CD4-positive, alpha-beta T cell treated with Interferon alpha-2 for 1 hour (primary cell): ENCODE data around the gene CORO1C.

Source experiments
- DNase-seq, 2 donors: peaks; one replicate each; pipeline ENCODE4 v3.0.0-alpha.2; 2020 to 2022

Gene CORO1C

DNA sequence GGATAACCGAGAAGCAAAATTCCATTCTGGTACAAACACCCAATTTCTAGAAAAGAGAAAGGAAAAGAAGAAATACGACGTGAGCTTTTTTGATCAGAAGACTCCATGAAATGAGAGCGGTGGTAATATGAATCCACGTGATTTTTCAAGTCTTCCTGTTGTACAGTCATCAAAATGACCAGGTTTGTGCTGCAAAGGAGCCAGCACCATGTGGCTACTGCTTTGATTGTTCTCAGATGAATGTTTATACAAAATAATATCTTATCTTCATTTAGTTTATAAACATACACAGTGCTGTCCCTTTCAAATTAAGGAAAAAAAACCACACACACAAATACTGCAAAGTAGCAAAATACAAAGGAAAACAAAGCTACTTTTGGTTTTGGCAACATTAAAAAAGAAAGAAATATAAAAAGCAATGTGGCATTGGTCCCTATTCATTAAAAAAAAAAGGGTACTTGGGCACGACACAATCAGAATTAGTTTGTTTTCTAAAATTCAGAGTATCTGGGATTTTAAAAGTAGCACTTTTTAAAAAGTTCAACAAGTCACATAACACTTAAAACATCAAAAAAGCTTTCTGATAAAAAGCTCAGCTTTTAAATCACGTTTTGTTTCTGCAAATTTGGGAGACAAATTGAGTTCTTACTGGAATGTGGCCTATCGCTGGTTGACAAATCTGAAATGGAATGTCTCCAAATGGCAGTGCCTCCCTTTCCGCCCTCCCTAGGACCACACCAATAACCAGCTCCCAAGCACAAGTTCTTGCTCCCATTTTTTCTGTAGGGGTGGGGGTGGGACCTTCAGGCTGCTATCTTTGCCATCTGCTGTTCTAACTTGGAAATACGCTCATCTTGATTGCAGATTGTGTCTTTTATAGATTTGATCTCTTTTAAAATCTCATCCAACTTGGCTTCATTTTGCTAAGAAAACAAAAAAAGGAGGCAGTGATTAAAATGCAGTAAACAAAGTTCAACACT is 84.4 kb downstream of the CORO1C start:
- peak in 1 of 2 donors; percentile 36 for DNase-seq

DNA sequence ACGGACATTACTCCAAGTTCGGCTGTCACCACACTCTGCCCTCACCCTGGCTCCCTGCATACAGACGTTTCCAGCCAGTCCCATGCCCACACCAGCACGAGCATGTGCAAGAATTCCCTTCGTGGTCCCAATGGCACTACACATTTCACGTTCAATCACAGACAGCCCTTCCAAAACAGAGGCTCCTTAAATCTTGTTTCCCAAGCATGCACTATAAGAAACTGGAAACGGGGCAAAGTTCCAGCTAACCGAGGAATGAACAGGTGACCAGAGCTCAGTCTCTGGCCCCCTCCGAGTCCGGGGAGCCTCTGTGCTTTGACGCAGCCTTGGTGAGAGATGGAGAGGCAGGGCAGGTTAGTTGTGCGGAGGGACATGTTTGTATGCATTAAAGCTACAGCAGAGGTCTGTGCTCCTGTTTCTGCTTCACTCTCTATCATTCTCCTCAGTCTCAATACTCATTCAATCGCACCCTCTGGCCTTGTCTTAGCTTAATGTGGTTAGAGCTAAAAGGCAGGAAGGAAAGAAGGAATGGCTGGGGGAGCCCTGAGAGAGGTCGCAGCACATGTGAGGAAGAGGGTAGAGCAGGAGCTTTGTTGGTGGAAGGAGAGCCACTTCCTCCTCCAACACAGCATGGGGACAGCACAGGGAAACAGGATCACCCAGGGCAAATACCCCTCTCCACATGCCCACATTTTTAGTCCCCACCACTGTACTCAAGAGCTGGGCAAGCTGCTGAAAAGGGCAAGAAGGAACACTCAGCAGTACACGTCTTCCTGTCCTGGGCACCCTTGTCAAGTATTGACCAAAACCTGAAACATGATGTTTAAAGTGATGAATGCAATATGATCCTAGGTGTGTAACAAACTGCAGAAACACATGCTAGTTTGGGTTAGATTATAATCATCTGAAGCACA is 85.4 kb downstream of the CORO1C start:
- DNase-seq, result no peak

- no peak for DNase-seq
Measured at GRCh38 chr12:108644811-108645120, 86.6 kb downstream of the CORO1C start.

- DNase-seq, result no peak
Measured at GRCh38 chr12:108643941-108644810, 87.1 kb downstream of the CORO1C start.

DNA sequence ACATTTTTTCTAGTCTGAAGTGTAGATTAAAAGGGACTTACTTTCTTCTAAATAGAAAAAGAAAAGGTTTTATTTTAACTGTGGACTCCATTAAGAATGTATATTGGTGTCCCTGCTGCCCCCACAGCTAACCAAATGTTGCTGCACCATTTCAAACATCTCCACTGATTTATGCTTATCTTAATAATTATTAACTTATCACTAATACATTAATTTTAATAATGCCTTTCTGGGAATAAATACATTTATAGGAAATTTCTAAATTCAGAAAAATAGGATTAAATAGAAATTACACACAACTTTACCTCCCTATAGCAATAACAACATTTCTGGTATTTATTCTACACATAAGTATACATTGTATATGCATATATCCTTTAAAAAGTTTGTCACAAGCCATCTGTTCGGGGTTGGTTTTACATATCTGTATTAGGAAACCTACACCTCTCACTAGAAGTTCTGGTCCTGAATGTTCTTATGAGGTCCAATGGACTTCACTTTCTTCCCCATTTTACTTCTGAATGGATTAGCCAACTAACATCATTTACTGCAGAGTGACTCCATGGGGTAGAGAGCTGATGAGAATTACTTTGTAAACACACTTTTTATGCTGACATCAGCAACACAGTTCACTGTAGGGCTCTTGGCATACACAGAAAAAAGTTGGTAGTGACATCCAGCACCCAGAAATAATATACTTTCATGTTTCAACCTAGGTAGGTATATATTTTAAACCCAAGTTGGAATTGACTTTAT is 88.2 kb downstream of the CORO1C start:
- DNase-seq, result no peak

GRCh38 chr12:108642269-108642870 is 88.9 kb downstream of the CORO1C start:
- DNase-seq, result no peak

- DNase-seq, result no peak
Measured at GRCh38 chr12:108641446-108642268, 89.7 kb downstream of the CORO1C start.

DNA sequence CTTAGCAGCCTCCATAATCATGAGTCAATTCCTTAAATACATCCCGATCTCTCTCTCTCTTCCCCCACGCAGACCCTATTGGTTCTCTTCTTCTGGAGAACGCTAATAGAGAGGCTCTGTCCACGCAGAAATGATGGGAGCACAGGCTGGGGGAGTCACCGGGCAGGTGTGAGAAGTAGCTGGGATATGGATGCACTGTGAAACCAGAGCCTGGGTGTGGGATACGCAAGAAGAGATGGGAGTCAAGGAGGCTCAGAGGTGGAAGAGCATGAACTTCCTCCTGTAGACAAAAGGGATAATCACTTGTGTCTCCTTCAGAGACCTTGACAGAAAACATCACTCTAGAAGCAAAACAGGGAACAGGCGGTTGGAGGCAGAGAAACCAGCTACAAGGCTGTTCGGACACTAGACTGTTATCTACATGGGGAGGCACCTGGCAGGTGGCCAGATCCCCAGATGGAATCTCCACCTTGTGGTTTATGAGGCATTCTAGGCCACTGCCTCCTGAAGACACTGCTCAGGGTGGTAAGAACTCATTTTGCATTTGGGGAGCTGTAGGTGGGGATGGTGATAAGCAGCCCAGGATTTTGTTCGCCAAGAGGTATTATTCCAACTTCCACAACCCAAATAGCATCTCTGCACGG is 90.4 kb downstream of the CORO1C start:
- no peak for DNase-seq

DNA sequence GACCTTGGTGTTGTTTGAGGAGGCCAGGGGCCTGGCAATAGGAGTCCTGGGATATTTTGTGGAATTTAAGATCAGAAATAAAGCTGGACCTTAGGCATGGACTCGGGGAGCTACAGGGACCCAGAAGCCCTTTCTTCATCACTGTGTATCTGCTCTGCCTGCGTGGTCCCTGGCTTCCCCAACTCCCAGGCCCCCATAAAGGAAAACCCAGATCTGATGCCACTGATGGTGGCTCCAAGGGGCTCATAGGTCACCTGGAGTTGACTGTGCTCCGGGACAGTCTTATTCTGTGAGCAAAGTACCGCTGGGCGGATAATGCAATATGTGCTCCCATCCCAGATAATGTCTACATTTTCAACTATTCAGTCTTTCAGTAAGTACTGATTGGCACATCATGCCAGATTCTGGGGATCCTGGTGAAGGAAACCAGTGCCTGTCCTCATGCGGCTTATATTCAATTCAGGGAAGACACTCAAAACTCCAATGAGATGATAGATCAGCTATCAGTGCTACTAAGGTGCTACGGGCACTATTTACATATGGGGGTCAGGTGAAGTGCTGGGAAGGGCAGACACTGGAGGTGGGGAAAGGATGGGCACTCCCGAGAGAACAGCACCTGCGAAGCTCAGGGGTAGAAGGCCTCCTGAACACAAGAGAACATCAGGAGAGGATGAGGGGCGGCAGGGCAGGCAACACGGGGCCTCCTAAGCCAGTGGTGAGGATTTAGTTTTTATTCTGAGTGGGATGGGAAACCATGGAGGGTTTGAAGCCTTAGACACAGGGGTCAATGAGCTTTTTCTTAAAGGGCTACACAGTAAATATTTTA is 92.1 kb downstream of the CORO1C start:
- DNase-seq, result no peak

- DNase-seq, result peak in 1 of 2 donors; percentile 14
Measured at GRCh38 chr12:108638141-108638827, 93.0 kb downstream of the CORO1C start.

- no peak for DNase-seq
Measured at GRCh38 chr12:108637222-108637971, 93.9 kb downstream of the CORO1C start.

GRCh38 chr12:108635997-108636808 is 95.1 kb downstream of the CORO1C start:
- no peak for DNase-seq

DNA sequence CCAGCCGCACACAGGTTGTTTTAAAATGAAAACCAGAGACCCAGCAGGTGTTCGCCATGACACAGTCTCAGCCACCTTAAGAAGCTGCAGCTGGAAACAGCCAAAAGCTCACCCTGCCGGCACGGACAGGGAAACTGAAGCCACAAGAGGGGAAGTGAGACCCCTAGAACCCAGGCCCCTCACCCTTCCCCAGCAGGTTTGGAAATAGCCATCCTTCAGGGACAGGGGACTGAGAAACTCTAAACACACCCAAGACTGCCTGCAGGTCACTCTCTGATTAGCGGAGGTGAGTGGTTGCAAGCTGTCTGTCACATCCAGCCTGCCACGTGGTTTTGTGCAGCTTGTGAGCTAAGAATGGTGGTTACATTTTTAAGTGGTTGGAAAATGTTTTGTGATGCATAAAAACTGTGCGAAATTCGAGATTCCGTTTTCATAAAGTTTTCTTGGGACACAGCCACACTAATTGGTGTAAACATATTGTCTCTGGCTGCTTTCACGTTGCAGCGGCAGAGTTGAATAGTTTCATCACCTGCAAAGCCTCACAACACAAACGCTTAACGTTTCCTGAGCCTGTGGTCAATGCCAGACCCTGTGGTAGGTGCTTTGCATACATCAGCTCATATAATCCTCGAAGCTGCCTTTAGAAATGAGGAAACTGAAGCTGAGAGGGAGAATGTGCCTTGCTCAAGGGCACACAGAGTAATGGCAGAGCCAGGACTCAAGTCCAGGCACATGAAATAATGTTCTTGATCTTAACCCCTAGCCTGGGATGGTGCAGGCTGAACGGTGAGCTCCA is 95.9 kb downstream of the CORO1C start:
- peak; percentile 50 to 59 for DNase-seq

DNA sequence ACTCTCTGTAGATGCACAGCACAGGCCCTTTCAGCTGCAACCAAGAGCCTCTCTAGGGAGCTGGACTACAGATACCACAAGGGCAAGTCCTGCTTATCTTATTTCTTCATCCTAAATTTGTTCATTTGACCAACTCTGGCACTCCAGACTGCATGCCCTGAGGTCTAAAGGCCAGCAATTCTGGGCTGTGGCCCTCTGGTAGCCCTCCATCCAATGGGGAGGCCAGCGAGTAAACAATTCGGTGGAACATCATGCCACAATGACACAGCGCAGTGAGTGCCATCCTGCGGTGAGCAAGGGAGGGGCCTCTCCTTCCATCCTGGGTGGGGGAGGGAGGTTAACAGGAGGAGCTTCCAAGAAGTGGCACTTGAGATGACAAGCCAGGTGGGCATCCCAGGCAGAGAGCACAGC is 97.0 kb downstream of the CORO1C start:
- peak; percentile 69 to 75 for DNase-seq

GRCh38 chr12:108633534-108634248 is 97.6 kb downstream of the CORO1C start, which contains the start of gene SELPLG:
TSS of gene SELPLG (minus strand) at chr12:108633894. CDS start at chr12:108624307, 9,587 bp downstream.
- DNase-seq, result peak; percentile 92 to 93
